ENCODE data around the gene GTF3C2.

GRCh38 chr2:27282892-27283291, 73.7 kb downstream of the GTF3C2 start:
- no peak for TF ChIP-seq U2AF1 (optimal IDR thresholded peaks at IDR 0.05; ENCODE audit: low read depth, low read length)
- TF ChIP-seq, protein P1, sequence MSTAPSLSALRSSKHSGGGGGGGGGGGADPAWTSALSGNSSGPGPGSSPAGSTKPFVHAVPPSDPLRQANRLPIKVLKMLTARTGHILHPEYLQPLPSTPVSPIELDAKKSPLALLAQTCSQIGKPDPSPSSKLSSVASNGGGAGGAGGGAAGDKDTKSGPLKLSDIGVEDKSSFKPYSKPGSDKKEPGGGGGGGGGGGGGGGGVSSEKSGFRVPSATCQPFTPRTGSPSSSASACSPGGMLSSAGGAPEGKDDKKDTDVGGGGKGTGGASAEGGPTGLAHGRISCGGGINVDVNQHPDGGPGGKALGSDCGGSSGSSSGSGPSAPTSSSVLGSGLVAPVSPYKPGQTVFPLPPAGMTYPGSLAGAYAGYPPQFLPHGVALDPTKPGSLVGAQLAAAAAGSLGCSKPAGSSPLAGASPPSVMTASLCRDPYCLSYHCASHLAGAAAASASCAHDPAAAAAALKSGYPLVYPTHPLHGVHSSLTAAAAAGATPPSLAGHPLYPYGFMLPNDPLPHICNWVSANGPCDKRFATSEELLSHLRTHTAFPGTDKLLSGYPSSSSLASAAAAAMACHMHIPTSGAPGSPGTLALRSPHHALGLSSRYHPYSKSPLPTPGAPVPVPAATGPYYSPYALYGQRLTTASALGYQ (CRISPR knock-in tag; IDR thresholded peaks at IDR 0.05), result no peak
- TF ChIP-seq TAF1 (CRISPR knock-in tag; IDR thresholded peaks at IDR 0.05), result 0 out of 2 replicates have a peak, but pooled peaks have one; percentile 8
- no peak for TF ChIP-seq MNT (IDR thresholded peaks at IDR 0.05)
- TF ChIP-seq ZNF747 (CRISPR knock-in tag; IDR thresholded peaks at IDR 0.05; ENCODE audit: borderline replicate concordance), result no peak
- TF ChIP-seq ZNF777 (CRISPR knock-in tag; IDR thresholded peaks at IDR 0.05), result no peak
- TF ChIP-seq ZFP36L2 (CRISPR knock-in tag; IDR thresholded peaks at IDR 0.05), result no peak
- TF ChIP-seq ZNF609 (CRISPR knock-in tag; IDR thresholded peaks at IDR 0.05; ENCODE audit: borderline replicate concordance), result no peak
- TF ChIP-seq POLR2AphosphoS5 (IDR thresholded peaks at IDR 0.05; ENCODE audit: low read depth, low read length), result no peak
- TF ChIP-seq EZH2 (conservative IDR thresholded peaks at IDR 0.05; ENCODE audit: low read depth, low read length), result no peak
- TF ChIP-seq, protein P2, sequence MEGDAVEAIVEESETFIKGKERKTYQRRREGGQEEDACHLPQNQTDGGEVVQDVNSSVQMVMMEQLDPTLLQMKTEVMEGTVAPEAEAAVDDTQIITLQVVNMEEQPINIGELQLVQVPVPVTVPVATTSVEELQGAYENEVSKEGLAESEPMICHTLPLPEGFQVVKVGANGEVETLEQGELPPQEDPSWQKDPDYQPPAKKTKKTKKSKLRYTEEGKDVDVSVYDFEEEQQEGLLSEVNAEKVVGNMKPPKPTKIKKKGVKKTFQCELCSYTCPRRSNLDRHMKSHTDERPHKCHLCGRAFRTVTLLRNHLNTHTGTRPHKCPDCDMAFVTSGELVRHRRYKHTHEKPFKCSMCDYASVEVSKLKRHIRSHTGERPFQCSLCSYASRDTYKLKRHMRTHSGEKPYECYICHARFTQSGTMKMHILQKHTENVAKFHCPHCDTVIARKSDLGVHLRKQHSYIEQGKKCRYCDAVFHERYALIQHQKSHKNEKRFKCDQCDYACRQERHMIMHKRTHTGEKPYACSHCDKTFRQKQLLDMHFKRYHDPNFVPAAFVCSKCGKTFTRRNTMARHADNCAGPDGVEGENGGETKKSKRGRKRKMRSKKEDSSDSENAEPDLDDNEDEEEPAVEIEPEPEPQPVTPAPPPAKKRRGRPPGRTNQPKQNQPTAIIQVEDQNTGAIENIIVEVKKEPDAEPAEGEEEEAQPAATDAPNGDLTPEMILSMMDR (CRISPR knock-in tag; IDR thresholded peaks at IDR 0.05), result no peak
- TF ChIP-seq, protein P3, sequence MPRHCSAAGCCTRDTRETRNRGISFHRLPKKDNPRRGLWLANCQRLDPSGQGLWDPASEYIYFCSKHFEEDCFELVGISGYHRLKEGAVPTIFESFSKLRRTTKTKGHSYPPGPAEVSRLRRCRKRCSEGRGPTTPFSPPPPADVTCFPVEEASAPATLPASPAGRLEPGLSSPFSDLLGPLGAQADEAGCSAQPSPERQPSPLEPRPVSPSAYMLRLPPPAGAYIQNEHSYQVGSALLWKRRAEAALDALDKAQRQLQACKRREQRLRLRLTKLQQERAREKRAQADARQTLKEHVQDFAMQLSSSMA (CRISPR knock-in tag; IDR thresholded peaks at IDR 0.05), result no peak
